Measurements from ENCODE around the gene MT1E.

DNA sequence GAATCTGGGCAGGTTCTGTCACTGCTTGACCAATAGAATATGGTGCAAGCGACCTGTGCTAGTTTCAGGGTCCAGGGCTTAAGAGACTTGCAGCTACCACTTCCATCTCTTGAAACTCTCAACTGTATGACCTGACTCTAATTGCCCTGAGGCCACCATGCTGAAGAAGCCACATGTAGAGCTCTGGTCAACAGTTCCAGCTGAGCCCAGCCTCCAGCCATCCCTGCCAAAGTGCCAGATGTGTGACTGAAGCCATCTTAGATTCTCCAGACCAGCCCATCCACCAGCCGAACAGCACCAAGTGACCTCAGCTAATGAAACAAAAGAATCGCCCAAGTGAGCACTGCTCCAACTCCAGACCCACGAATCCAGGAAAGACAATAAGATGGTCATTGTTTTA is 20.6 kb upstream of the MT1E start:
- TF ChIP-seq, protein P1, sequence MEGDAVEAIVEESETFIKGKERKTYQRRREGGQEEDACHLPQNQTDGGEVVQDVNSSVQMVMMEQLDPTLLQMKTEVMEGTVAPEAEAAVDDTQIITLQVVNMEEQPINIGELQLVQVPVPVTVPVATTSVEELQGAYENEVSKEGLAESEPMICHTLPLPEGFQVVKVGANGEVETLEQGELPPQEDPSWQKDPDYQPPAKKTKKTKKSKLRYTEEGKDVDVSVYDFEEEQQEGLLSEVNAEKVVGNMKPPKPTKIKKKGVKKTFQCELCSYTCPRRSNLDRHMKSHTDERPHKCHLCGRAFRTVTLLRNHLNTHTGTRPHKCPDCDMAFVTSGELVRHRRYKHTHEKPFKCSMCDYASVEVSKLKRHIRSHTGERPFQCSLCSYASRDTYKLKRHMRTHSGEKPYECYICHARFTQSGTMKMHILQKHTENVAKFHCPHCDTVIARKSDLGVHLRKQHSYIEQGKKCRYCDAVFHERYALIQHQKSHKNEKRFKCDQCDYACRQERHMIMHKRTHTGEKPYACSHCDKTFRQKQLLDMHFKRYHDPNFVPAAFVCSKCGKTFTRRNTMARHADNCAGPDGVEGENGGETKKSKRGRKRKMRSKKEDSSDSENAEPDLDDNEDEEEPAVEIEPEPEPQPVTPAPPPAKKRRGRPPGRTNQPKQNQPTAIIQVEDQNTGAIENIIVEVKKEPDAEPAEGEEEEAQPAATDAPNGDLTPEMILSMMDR (IDR thresholded peaks at IDR 0.05), result no peak
- TF ChIP-seq POLR2A (IDR thresholded peaks at IDR 0.05), result no peak
